ENCODE measurements around the gene B4GALT2.

Gene B4GALT2

DNA sequence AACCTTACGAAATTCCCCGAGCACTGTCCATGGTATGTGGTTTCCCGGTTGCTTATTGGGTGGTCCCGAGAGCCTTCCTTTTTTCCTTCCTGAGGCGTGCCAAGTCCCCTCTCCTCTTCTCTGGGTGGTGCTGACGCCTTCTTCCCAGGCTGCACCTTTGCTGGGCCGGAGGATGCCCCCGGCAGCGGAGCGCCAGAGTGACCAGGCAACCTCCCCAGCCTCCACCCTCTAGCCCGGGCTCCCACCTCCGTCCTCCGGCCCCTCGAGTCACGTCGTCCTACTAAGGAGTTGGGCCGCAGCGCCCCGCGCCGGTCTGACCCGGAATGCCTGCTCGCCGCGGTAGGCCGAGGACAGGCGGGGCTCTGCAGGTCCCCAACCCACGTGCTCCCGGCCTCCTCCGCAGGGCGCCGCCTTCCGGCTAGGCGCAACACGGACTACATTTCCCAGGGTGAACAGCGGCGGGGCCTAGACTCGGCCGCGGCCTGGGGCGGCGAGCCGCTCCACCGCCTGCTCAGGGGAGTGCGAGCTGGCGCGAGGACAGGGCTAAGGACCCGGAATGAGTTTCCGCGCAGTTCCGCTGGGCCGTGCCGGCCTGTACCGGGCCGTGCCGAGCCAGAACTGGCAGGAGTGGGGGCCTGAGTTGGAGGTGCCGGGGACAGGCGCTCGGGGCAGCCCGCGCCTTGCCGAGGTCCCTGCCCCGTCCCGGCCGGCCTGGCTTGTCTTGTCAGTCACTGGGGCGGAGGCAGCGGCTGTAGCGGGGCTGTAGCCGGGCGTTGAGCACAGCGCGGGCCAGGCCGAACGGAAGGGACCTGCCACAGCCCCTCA, 32.6 kb upstream of the B4GALT2 start, which contains the start of gene IPO13:
IPO13 (plus strand) TSS at position 715 of the 825 bp plus-strand sequence. CDS start 651 bp downstream, outside the sequence.
- DNase-seq, result peak; percentile 94 to 95

DNA sequence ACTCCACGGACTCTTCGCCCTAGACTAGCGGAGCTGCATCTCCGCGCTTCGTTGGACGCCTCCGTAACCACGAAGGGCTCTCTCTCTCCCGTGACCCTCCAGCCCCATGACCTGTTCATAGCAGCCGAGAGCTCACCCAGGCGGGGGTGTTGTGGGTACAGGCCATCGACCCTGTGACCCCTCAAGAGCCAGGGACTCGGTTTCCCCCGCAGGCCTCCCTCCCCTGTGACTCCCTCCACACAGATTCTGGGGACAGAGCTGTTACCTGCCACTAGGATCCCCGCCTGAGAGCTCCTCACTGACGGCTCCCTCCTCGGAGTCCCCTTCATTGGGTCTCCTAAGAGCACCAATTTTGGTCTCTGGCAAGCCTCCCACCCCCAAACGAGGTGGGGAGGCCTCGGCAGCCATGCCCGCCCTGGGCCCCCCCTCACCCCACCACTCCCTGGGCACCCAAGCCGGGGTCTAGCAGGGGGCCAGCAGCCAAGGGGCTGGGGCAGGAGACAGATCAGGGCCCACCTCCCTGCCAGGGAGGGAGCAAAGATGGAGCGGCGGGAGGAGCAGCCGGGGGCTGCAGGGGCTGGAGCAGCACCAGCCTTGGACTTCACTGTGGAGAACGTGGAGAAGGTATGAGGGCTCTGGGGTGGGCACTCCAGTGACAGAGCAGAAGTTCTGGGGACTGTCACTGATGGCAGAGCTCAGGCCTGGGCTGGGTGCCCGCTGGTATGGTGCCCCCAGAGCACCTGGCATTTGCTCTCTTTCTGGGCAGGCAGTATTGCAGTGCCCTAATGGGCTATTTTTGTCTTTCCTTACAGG, 31.7 kb upstream of the B4GALT2 start:
- DNase-seq, result peak in 1 of 2 experiments; percentile 9

DNA sequence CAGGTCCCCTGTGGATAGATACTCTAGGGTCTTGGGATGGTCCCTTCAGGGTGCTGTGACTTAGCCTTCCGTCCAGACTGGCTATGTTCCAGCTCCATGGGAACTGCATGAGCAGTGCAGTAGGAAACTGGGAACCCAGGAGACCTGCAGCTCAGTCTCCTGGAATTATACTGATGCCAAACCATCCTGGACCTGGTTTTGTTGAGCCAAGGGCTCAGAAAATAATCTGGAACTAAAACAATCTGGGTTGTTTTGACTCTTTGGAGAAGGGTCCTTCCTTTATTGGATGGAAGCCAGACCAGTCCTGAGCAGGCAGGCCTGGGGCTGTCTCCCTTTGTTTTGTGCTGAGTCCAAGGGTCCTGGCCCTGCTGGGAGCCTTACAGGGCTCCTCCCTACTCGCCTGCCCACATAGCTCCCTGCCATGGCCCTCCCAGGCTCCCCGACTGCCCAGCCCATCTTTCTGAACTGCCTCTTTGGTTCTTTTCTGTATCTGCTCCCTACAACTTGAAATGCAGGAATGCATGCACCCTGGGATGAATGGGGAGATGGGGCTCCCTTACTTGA, 31.1 kb upstream of the B4GALT2 start:
- DNase-seq, result no peak

DNA sequence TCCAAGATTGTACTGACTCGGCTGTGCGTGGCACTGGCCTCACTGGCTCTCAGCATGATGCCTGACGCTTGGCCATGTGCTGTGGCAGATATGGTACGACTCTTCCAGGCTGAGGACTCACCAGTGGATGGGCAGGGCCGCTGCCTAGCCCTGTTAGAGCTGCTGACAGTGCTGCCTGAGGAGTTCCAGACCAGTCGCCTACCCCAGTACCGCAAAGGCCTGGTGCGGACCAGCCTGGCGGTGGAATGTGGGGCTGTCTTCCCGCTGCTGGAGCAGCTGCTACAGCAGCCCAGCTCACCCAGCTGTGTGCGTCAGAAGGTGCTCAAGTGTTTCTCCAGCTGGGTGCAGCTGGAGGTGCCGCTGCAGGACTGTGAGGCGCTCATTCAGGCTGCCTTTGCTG, 29.3 kb upstream of the B4GALT2 start:
- no peak for DNase-seq

DNA sequence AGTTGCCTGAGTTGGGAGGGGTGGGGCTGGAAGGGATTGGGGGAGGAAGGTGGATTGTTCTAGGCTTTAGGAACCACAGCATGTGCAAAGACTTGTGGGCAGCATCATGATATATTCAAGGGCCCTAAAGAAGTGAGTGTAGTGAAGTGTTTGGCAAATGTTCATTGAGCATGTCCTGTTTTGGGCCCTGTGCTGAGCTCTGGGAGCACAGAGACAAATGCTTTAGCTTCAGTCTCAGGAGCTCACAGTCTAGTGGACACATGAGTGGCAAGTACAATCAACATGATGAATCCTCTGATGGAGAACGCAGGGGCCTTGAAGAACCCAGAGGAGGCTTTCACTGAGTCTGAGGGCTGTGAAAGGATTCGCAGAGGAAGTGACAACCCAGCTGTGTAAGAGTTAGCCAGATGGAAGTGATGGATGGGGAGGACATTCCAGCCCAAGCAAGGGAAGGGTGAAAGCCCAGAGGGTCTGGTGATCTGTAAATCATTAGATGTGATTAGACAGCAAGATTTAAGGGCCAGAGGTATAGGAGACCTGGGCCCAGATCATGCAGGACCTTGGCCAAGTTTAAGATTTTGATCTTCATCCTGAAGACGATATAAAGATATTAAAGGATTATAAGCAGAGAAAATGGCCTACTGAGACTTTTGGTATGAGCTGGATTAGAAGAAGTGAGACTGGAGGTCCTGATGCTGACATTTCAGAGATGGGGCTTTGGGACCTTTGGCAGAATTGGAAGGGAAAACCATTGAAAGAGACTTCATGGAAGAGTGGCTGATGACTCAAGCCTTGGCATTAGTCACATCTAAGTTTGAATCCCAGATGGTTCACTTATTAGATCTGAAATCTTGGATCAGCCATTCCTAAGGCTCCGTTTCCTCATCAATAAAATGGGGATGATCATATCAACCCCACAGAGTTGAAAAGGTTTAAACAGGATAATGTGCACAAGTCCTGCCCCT, 27.7 kb upstream of the B4GALT2 start:
- DNase-seq, result no peak

DNA sequence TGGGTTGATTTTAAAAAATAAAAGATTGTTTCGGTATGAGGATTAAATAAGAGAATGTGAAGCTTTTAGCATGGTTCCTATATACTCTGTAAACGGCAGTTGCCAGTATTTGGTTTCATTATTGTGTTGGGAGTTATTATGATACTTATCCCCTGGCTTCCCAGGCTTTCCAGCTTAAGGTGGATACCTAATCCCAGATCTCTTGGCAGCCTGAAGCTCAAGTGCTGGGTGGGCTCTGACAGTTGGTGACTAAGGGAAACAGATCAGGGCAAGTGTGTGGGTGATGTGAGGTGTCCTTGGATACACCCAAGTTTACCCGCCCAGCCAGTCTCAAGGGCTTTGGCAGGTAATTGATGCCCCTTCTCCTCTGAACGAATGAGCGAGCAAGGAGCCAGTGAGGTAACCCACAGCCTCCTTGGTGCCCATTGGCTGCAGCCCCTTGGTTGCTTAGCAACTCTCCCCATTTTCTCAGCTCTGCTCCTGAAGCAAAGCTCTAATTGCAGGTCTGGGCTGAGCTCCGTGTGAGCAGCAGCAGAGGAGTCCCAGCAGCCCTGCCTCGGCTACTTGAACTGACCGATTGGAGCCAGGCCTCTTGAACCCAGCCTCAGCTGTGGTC, 26.2 kb upstream of the B4GALT2 start:
- no peak for DNase-seq

DNA sequence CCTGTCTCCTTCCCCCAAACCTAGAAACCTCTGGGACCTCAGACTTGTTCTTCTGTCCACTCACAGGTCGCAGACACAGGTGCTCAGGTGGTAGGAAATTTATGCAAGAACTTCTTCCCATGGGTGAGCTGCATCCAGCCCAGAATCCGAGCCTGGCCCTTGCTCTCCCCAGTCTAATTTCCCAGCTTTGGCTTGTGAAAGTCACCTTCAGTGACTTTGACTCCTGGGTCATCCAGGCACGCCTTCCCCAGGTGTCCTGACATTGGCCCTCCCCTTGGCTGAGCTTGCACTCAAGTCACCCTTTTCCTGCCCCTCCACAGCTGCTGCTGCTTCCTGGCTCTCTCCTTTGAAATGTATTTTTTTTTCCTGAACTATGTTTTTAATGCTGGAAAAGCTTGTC, 25.6 kb upstream of the B4GALT2 start:
- DNase-seq, result no peak

DNA sequence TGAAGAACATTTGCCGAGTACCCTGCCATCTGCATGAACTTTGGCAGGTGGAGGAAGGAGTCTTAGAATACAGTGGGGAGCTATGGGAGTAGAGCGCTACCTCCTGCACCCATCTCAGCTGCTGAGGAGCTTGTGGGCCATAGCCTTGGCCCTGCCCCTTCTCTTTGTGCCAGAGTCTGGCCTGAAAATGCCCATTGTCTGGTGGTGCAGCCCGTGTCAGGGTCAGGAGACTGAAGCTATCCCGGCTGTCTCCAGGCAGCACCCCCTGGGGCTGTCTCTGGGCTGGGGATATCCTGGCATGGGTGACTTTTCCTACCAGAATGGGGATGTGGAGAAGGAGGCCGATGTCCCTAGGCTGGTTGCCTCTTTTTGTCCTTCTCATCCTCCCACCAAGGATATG, 25.0 kb upstream of the B4GALT2 start:
- DNase-seq, result no peak

DNA sequence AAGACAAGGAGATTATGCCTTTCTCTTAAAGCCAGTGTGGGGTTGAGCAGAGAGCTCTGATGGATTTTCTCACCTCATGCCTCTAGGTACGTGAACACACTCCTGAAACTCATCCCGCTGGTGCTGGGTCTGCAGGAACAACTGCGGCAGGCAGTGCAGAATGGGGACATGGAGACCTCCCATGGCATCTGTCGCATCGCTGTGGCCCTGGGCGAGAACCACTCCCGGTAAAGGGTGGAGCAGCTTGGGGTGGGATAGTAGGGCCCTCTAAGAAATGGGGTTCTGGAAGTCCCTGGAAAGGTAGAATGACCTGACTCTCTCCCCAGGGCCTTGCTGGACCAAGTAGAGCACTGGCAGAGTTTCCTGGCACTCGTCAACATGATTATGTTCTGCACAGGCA, 22.8 kb upstream of the B4GALT2 start:
- DNase-seq, result no peak

DNA sequence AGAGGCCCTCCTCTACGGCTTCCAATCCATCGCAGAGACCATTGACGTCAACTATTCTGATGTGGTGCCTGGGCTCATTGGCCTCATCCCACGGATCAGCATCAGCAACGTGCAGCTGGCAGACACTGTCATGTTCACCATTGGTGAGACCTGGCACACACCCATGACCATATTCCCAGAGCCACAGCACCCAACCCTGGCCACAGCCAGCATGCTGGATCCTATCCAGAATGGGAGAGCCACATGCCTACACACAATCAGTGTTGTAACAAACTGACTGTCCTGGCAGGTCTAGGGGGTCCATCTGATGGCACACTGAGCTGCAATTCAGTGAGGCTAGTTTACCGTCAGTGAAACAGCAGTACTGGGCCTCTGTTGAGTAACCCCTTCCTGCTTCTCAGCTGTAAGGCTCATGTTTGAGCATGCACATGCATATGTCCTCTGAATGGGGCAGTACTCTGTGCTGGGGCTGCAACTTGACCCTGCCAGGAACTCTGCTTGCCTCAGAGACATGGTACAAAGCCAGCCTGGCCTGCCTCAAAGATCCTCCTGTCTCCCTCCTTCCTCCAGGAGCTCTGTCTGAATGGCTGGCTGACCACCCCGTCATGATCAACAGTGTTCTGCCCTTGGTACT, 21.5 kb upstream of the B4GALT2 start:
- no peak for DNase-seq

DNA sequence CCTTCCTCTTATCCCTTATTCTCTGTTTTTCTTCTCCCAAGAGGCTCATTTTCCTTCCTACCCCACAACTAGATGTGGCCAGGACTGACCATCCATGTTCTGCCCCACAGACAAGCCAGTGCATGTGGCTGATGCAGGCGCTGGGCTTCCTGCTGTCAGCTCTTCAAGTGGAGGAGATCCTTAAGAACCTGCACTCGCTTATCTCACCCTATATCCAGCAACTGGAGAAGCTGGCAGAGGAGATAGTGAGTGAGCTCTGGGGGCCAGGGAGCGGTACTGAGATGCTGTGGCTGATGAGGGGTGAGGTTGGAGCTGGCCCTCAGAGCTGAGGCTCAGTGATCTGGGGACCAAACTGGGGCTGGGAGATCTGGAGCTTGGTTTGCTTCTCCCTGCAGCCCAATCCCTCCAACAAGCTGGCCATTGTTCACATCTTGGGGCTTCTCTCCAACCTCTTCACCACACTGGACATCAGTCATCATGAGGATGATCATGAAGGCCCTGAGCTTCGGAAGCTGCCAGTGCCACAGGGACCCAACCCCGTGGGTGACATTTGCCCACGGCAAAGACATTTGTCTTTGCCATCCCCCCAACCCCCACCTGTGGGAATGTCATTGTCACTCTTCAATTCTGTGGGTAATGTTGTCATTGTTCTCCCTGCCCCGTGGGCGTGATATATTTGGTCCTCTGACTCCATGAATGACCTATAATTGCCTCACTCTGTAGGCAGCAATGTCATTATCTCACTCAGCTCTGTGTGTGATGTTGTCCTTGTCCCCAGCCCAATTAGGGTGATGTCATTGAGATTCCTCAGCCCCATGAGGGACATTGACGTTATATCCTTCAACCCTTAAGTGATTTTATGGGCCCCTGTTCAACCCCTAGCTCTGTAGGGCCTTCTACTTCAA, 20.4 kb upstream of the B4GALT2 start:
- DNase-seq, result no peak

DNA sequence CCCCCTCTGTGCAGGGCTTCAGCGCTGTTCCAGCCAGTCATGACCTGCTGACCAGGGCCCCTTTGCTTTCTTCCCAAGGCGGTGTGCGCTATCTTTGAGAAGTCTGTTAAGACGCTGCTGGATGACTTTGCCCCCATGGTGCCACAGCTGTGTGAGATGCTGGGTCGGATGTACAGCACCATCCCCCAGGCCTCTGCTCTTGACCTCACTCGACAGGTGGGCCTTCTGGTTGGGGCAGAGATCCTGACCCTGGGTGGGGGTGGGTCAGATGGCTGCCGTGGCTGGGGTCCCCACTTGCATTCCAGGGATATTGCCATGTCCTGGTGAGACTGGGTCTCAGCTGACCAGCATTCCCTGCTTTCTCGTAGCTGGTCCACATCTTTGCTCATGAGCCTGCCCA, 18.2 kb upstream of the B4GALT2 start:
- DNase-seq, result no peak

DNA sequence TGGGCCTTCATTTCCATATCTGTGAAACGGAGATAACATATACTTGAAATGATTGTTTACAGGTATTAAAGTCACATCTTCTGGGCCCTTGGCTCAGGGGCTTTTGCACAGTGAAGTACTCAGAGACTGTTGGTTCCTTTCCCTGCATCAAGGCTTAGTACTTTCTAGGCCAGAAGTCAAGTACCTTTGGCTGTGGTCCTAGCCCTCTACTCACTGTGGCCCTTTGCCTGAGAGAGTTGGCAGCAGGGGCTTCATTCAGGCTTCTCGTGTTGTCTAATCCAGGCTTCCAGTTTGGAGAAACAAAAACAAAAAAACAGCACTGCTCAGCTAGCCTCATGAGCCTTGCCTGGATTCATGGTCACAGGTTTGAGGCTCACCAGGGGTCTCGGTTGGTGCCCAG, 17.3 kb upstream of the B4GALT2 start:
- DNase-seq, result no peak

DNA sequence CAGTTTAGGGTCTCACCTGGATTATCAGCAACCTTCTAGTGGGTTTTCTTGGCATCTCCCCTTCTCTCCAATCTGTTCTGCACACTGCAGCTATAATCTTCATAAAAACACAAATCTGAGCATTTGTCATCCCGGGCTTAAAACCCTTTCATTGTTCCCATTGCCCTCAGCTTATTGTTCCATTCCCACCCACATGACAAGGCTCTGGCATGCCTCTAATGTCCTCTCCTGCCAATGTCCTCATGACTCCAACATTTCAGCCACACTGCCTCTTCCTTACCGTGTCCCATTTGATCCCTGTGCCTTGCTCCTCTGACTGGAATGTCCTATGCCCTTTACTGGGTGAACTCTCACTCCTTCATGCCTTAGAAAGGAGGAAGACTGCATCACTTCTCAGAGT, 16.7 kb upstream of the B4GALT2 start:
- no peak for DNase-seq

DNA sequence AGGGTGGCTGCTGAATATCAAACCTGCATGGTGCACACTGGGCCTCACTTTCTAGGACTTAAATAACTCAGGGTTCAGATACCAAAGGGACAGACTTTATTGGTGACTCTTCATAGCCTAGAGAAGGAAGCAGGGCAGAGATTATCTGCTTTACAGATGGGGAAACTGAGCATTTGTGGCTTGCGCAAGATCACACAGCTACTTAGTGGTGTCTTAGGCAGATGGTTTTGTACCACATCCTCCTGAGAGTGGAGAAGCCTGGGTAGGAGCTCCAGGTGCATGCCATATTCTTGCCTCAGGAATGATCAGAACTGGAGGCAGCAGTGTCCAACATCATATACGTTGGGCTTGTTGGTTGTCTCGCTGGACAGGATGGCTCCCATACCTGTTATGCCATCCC, 16.0 kb upstream of the B4GALT2 start:
- DNase-seq, result no peak

DNA sequence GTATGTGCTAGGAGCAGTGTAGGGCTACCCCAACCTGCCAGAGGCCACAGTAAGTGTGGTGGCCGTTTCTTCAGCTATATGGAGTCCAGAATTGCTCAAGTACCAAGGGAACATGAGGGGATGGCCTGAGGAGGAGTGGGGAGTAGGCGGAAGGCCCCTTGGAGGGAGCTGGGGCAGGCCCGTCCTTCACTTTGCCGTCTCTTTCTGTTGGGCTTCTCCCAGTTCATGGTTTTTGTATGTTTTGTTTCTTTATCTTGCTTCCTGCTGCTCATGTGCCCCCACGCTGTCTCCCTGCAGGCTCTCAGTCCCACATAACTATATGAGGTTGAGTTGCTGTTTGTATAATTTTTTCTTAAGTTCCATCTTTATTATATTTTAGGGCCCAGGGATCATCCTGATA, 15.1 kb upstream of the B4GALT2 start:
- DNase-seq, result no peak

DNA sequence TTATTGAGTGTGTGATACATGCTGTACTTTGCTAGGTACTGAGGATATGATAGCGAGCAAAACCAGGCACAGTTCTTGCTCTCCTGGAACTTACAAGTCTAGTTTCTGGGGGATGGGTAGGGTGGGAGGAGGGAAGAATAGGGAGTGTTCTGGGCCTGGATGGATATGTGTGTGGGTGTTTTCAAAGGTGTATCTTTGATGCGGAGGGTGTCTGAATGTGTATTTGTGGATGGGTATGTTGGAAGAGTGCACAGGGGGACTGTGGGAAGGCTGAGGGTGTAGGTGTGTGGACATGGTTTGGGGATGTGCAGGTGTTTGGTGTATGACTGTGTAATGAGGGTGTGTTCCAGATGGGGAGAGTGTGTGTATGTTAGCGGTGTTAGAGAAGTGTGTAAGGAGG, 13.7 kb upstream of the B4GALT2 start:
- no peak for DNase-seq

DNA sequence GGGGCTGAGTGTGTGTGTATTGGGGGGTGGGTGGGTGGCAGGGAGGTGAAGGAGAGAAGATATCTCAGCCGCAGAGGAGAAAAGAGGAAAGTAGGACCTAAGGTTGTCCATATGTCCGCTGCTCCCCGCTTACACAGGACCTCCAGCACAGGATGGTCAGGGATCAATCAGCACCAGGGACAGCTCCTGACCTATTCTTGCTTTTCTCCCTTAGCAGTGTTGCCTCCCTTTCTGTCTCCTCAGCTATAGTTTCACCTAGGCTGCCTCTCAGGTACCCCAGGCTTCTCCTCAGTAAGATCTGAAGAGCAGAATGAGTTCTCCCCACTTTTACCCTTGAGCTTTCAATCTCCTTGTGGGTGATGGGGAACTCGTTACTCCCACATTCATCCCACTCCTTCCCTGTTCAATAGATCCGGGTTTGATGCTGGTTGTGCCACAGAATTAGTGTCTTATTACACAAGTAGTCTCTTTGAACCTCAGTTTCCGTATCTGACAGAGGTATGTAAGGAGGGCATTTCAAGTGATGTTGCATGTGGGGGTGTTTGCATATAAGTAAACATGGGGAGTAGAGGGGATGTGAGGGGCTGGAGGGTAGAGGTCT, 10.6 kb upstream of the B4GALT2 start:
- DNase-seq, result no peak

DNA sequence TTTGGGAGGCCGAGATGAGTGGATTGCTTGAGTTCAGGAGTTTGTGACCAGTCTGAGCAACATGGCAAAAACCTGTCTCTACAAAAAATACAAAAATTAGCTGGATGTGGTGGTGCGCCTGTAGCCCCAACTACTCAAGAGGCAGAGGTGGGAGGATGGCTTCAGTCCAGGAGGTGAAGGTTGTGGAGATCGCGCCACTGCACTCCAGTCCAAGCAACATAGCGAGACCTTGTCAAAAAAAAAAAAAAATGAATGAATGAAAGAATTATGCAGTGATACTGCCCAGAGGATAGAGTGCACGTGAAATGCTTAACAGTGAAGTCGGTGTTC, 9.6 kb upstream of the B4GALT2 start:
- DNase-seq, result no peak

DNA sequence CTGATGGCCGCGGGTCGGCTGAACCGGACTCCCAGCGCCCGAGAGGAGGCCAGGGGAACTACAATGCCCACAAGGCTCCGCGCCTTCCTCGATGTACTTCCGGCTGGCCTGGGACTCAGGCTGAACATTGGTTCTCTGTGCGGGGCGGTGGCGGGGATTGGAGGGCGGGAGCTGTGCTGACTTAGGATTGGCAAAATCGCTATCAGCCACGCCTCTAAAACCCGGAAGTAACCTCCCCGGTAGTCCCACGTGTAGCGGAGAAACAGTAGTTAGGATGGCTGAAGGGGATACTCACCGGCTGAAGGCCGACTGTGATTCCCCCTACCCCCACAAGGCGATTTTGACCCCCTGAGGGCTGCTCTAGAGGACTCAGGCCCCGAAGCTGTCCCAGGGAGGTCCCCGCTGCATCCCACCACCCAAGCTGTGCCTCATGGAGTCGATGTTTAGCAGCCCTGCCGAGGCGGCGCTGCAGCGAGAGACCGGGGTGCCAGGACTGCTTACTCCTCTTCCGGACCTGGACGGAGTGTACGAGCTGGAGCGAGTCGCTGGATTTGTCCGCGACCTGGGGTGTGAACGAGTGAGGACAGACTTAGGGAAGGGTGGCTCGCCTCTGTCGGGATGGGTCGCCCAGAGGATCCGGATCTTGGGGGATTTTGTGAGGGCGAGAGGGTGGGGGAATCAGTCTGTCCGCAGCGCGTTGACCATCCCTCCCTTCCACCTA, 9.1 kb upstream of the B4GALT2 start, which contains the start of gene DPH2:
DPH2 (plus strand) TSS at position 265 of the 721 bp plus-strand sequence; CDS start at position 431, 166 bp downstream.
- peak; percentile 97 for DNase-seq
